T-helper 1 cell treated with Interleukin-12 subunit alpha and Interleukin-12 subunit beta and Interleukin-4 antibody, amounts not matched to agents 30 ng/mL and 1 ng/mL, for 36 hours (primary cell): Measurements from ENCODE around the gene TSPYL1. TPM values are rescaled to one million over a fixed set of nuclear protein-coding genes. Genes with fewer than 3 reads are reported as not detected.

Experiments
- total RNA-seq: library from RNA; stranded (reverse); gene quantifications from 2 replicates; pipeline ENCODE4 v1.2.3, GENCODE V29; 2022

The TSPYL1 gene
- total RNA-seq, 1 donor from 2014 or later = 43.5 TPM

Other genes starting within 250 kb of the TSPYL1 start
- 0.02 TPM in 2 replicates for gene FRK, start 219.0 kb downstream of the TSPYL1 start, total RNA-seq
- gene NT5DC1, start 179.1 kb downstream of the TSPYL1 start, total RNA-seq = 34.3 and 34.4 TPM in 2 replicates
- not detected in 2 replicates for gene COL10A1, start 153.8 kb downstream of the TSPYL1 start, total RNA-seq
- 16.8 and 17.6 TPM in 2 replicates for gene TSPYL4, start 25.9 kb downstream of the TSPYL1 start, total RNA-seq
- 2.6 and 4.0 TPM in 2 replicates for gene DSE, start 91.0 kb upstream of the TSPYL1 start, total RNA-seq
- 86.6 and 89.1 TPM in 2 replicates for gene CALHM6, start 181.4 kb upstream of the TSPYL1 start, total RNA-seq
- not detected in 2 replicates for gene CALHM5, start 231.7 kb upstream of the TSPYL1 start, total RNA-seq